ENCODE results near the gene SSC5D.

GRCh38 chr19:55552620-55553019 lies 64.4 kb downstream of the SSC5D start:
- no peak for TF ChIP-seq SP1 (CRISPR knock-in tag; IDR thresholded peaks at IDR 0.05)
- TF ChIP-seq SIN3A (IDR thresholded peaks at IDR 0.05; ENCODE audit: borderline replicate concordance in 2 of 2, control insufficient read depth in 1 of 2, low read depth in 2 of 2, low read length in 2 of 2): no peak
